ENCODE measurements around the gene EXTL1. TPM values are rescaled to one million over a fixed set of nuclear protein-coding genes. Genes with fewer than 3 reads are reported as not detected.
A peak's percentile ranks its signal among the peaks of the same experiment; 100 is the strongest.

The EXTL1 gene
- total RNA-seq, 1 donor from 2014 or later = 4.3 TPM

- Mint-ChIP-seq H3K4me1 (ENCODE audit: low read depth) (peaks cover 7% of the 10 kb centered on the region), H3K4me3 (ENCODE audit: unreplicated experiment) (peak within 1 kb of the TSS; percentile 50), H3K36me3 (ENCODE audit: low read depth) (no peaks in the 10 kb centered on the region)
Observed at GRCh38 chr1:26045722-26046245, 24.2 kb downstream of the EXTL1 start, which contains the start of gene SLC30A2. Gene SLC30A2 (minus strand): TSS chr1:26046118. CDS start chr1:26045896, 222 bp downstream.

GRCh38 chr1:26046246-26047095 lies 24.9 kb downstream of the EXTL1 start:
- H3K4me1 Mint-ChIP-seq (ENCODE audit: low read depth) = peaks cover 7% of the 10 kb centered on the region
- no peaks in the 10 kb centered on the region for H3K9me3 Mint-ChIP-seq (ENCODE audit: low read depth)
- no peak for DNase-seq (ENCODE audit: low spot score)
- H3K27me3 Mint-ChIP-seq (ENCODE audit: low read depth) = peaks cover 56% of the 10 kb centered on the region
- H3K36me3 Mint-ChIP-seq (ENCODE audit: low read depth) = no peaks in the 10 kb centered on the region
- no peak for TF ChIP-seq CTCF (IDR thresholded peaks at IDR 0.05)
- peak overlapping the region; percentile 22 for H3K4me3 Mint-ChIP-seq (ENCODE audit: unreplicated experiment)
- no peak overlapping the region for H3K27ac Mint-ChIP-seq (ENCODE audit: unreplicated experiment)

More at GRCh38 chr1:26045722-26046245, 24.2 kb downstream of the EXTL1 start, which contains the start of gene SLC30A2:
- peak; percentile 11 for TF ChIP-seq CTCF (IDR thresholded peaks at IDR 0.05)
- peaks cover 54% of the 10 kb centered on the region for H3K27me3 Mint-ChIP-seq (ENCODE audit: low read depth)
- no peaks in the 10 kb centered on the region for H3K9me3 Mint-ChIP-seq (ENCODE audit: low read depth)
- no peak for DNase-seq (ENCODE audit: low spot score)
- no peak within 1 kb of the TSS for H3K27ac Mint-ChIP-seq (ENCODE audit: unreplicated experiment)

- peaks cover 7% of the 10 kb centered on the region for H3K4me1 Mint-ChIP-seq (ENCODE audit: low read depth)
Observed at GRCh38 chr1:26047278-26047874, 25.8 kb downstream of the EXTL1 start.

GRCh38 chr1:26049531-26050247 lies 28.1 kb downstream of the EXTL1 start:
- DNase-seq (ENCODE audit: low spot score) = no peak
- Mint-ChIP-seq H3K27ac (ENCODE audit: unreplicated experiment) (no peak overlapping the region), H3K4me3 (ENCODE audit: unreplicated experiment) (no peak overlapping the region), H3K4me1 (ENCODE audit: low read depth) (peaks cover 7% of the 10 kb centered on the region), H3K36me3 (ENCODE audit: low read depth) (no peaks in the 10 kb centered on the region), H3K9me3 (ENCODE audit: low read depth) (no peaks in the 10 kb centered on the region), H3K27me3 (ENCODE audit: low read depth) (peaks cover 60% of the 10 kb centered on the region)
- TF ChIP-seq CTCF (IDR thresholded peaks at IDR 0.05) = no peak

More at GRCh38 chr1:26047278-26047874, 25.8 kb downstream of the EXTL1 start:
- peaks cover 61% of the 10 kb centered on the region for H3K27me3 Mint-ChIP-seq (ENCODE audit: low read depth)
- H3K4me3 Mint-ChIP-seq (ENCODE audit: unreplicated experiment) = no peak overlapping the region
- DNase-seq (ENCODE audit: low spot score) = no peak
- no peaks in the 10 kb centered on the region for H3K36me3 Mint-ChIP-seq (ENCODE audit: low read depth)
- TF ChIP-seq CTCF (IDR thresholded peaks at IDR 0.05) = no peak
- no peak overlapping the region for H3K27ac Mint-ChIP-seq (ENCODE audit: unreplicated experiment)
- no peaks in the 10 kb centered on the region for H3K9me3 Mint-ChIP-seq (ENCODE audit: low read depth)

- Mint-ChIP-seq H3K36me3 (ENCODE audit: low read depth) (no peaks in the 10 kb centered on the region), H3K9me3 (ENCODE audit: low read depth) (no peaks in the 10 kb centered on the region), H3K4me3 (ENCODE audit: unreplicated experiment) (no peak overlapping the region), H3K27me3 (ENCODE audit: low read depth) (peaks cover 55% of the 10 kb centered on the region), H3K27ac (ENCODE audit: unreplicated experiment) (no peak overlapping the region), H3K4me1 (ENCODE audit: low read depth) (peaks cover 5% of the 10 kb centered on the region)
- DNase-seq (ENCODE audit: low spot score) = no peak
- TF ChIP-seq CTCF (IDR thresholded peaks at IDR 0.05) = no peak
Observed at GRCh38 chr1:26050248-26050640, 28.7 kb downstream of the EXTL1 start.

Data from chondrocyte (in vitro differentiated cells).